22Rv1 (cell line): ENCODE data around the gene VPS8.
"Not testable (repeated sequence)": the region's sequence is repeated elsewhere in the genome, so short reads cannot be mapped to it uniquely, and the experiment has no call there.

Experiments
- ZFX ChIP-seq: fragments of 450-650 bp; IDR thresholded peaks from 2 replicates; pipeline ENCODE4 v1.6.1; 2017; ENCODE audit warnings: antibody characterized with exemption, borderline replicate concordance
- TF ChIP-seq, protein P1 (sequence below): fragments of 450-650 bp; IDR thresholded peaks from 2 replicates; pipeline ENCODE4 v1.5.1; 2017; ENCODE audit warnings: mild to moderate bottlenecking

DNA sequence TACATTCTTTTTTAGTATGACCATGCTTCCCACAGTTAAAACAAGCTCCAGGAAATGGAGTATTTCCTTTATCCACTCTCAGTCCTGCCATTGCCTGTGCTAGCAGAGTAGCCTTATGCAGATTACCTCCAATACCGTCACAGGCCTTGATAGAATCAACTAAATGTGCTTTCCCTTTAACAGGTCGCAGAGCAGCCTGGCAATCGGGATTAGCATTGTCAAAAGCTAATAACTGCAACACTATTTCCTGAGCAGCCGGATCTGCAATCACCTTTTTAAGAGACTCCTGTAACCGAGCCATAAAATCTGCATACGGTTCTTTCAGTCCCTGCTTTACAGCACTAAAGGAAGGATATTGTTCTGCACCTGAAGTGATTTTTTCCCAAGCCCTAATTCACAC is 206.0 kb downstream of the VPS8 start:
- TF ChIP-seq, protein P1, sequence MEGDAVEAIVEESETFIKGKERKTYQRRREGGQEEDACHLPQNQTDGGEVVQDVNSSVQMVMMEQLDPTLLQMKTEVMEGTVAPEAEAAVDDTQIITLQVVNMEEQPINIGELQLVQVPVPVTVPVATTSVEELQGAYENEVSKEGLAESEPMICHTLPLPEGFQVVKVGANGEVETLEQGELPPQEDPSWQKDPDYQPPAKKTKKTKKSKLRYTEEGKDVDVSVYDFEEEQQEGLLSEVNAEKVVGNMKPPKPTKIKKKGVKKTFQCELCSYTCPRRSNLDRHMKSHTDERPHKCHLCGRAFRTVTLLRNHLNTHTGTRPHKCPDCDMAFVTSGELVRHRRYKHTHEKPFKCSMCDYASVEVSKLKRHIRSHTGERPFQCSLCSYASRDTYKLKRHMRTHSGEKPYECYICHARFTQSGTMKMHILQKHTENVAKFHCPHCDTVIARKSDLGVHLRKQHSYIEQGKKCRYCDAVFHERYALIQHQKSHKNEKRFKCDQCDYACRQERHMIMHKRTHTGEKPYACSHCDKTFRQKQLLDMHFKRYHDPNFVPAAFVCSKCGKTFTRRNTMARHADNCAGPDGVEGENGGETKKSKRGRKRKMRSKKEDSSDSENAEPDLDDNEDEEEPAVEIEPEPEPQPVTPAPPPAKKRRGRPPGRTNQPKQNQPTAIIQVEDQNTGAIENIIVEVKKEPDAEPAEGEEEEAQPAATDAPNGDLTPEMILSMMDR: not testable (repeated sequence)
- TF ChIP-seq ZFX: not testable (repeated sequence)
